ENCODE results near the gene BTNL3. TPM values are rescaled to one million over a fixed set of nuclear protein-coding genes. Genes with fewer than 3 reads are reported as not detected.

Gene BTNL3
- polyA plus RNA-seq, 1 of the 3 experiments (the other 2 are of a cell fraction): not detected

DNA sequence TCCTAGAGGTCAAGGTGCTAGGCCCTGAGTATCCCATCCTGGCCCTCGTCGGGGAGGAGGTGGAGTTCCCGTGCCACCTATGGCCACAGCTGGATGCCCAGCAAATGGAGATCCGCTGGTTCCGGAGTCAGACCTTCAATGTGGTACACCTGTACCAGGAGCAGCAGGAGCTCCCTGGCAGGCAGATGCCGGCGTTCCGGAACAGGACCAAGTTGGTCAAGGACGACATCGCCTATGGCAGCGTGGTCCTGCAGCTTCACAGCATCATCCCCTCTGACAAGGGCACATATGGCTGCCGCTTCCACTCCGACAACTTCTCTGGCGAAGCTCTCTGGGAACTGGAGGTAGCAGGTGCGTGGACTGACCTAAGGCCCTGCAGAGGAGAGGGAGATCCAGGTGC lies 59.3 kb downstream of the BTNL3 start:
- Histone ChIP-seq H3K27ac (ENCODE audit: low read depth in 2 of 2, low read length in 1 of 2) (no peak overlapping the region), H3K79me2 (ENCODE audit: insufficient read depth) (no peaks in the 10 kb centered on the region), H2AFZ (ENCODE audit: low read depth) (no peak overlapping the region), H3K9me2 (no peaks in the 10 kb centered on the region), H3K4me3 (ENCODE audit: low read depth in 2 of 2, low read length in 1 of 2) (no peak overlapping the region), H3K4me1 (ENCODE audit: control insufficient read depth in 1 of 2, insufficient read depth in 2 of 2, low read depth in 1 of 2, low read length in 1 of 2) (no peaks in the 10 kb centered on the region; a peak in 1 of 4 replicates), H3F3A (replicated peaks; ENCODE audit: insufficient read depth) (no peaks in the 10 kb centered on the region), H4K20me1 (ENCODE audit: insufficient read depth) (no peaks in the 10 kb centered on the region), H3K36me3 (replicated peaks in 1 of 2; ENCODE audit: control insufficient read depth in 1 of 2, insufficient read depth in 2 of 2, low read length in 1 of 2) (no peaks in the 10 kb centered on the region), H3K4me2 (no peak overlapping the region), H3K9ac (no peak overlapping the region), H3K27me3 (ENCODE audit: insufficient read depth) (peaks cover 56% of the 10 kb centered on the region), H3K9me3 (no peaks in the 10 kb centered on the region)
- ChIA-PET CTCF (no interaction called here), POLR2A (no interaction called here)
- no peak for TF ChIP-seq GABPA (IDR thresholded peaks at IDR 0.05; ENCODE audit: low read depth)
- TF ChIP-seq, protein P1, sequence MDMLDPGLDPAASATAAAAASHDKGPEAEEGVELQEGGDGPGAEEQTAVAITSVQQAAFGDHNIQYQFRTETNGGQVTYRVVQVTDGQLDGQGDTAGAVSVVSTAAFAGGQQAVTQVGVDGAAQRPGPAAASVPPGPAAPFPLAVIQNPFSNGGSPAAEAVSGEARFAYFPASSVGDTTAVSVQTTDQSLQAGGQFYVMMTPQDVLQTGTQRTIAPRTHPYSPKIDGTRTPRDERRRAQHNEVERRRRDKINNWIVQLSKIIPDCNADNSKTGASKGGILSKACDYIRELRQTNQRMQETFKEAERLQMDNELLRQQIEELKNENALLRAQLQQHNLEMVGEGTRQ (IDR thresholded peaks at IDR 0.05; ENCODE audit: borderline replicate concordance, low read depth, low read length): no peak
- TF ChIP-seq RFX5 (IDR thresholded peaks at IDR 0.05; ENCODE audit: low read length): no peak
- no peak for DNase-seq
- WGBS (ENCODE audit: low lambda C conversion rate): 36% methylated on average over 14 of the region's 15 CpGs

DNA sequence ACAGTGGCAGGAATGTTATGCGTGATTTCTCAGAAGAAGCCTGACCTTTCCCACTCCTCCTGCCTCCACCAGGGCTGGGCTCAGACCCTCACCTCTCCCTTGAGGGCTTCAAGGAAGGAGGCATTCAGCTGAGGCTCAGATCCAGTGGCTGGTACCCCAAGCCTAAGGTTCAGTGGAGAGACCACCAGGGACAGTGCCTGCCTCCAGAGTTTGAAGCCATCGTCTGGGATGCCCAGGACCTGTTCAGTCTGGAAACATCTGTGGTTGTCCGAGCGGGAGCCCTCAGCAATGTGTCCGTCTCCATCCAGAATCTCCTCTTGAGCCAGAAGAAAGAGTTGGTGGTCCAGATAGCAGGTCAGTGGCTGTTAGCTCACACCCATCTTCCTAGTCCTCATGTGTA lies 61.4 kb downstream of the BTNL3 start:
- Histone ChIP-seq H4K20me1 (ENCODE audit: insufficient read depth) (no peaks in the 10 kb centered on the region), H3K27me3 (ENCODE audit: insufficient read depth) (peaks cover 64% of the 10 kb centered on the region), H3K9ac (no peak overlapping the region), H3K9me3 (no peaks in the 10 kb centered on the region), H3F3A (replicated peaks; ENCODE audit: insufficient read depth) (no peaks in the 10 kb centered on the region), H3K4me3 (ENCODE audit: low read depth in 2 of 2, low read length in 1 of 2) (no peak overlapping the region), H3K27ac (ENCODE audit: low read depth in 2 of 2, low read length in 1 of 2) (no peak overlapping the region), H3K9me2 (no peaks in the 10 kb centered on the region), H2AFZ (ENCODE audit: low read depth) (no peak overlapping the region), H3K4me1 (ENCODE audit: control insufficient read depth in 1 of 2, insufficient read depth in 2 of 2, low read depth in 1 of 2, low read length in 1 of 2) (peaks cover 0 to 4% of the 10 kb centered on the region in 2 experiments; a peak in 1 of 4 replicates), H3K4me2 (no peak overlapping the region), H3K79me2 (ENCODE audit: insufficient read depth) (no peaks in the 10 kb centered on the region), H3K36me3 (replicated peaks in 1 of 2; ENCODE audit: control insufficient read depth in 1 of 2, insufficient read depth in 2 of 2, low read length in 1 of 2) (no peaks in the 10 kb centered on the region)
- TF ChIP-seq CHD2 (IDR thresholded peaks at IDR 0.05; ENCODE audit: low read length, partially characterized antibody) (no peak), GABPA (IDR thresholded peaks at IDR 0.05; ENCODE audit: low read depth) (no peak), EZH2phosphoT487 (IDR thresholded peaks at IDR 0.05; ENCODE audit: borderline replicate concordance, low read depth) (no peak), TCF12 (IDR thresholded peaks at IDR 0.05) (no peak), MEF2A (IDR thresholded peaks at IDR 0.05; ENCODE audit: borderline replicate concordance, low read depth) (no peak)
- 8% methylated on average over 3 of the region's 5 CpGs for WGBS (ENCODE audit: low lambda C conversion rate)
- DNase-seq: no peak
- POLR2A ChIA-PET: no interaction called here
- CTCF ChIA-PET: no interaction called here

DNA sequence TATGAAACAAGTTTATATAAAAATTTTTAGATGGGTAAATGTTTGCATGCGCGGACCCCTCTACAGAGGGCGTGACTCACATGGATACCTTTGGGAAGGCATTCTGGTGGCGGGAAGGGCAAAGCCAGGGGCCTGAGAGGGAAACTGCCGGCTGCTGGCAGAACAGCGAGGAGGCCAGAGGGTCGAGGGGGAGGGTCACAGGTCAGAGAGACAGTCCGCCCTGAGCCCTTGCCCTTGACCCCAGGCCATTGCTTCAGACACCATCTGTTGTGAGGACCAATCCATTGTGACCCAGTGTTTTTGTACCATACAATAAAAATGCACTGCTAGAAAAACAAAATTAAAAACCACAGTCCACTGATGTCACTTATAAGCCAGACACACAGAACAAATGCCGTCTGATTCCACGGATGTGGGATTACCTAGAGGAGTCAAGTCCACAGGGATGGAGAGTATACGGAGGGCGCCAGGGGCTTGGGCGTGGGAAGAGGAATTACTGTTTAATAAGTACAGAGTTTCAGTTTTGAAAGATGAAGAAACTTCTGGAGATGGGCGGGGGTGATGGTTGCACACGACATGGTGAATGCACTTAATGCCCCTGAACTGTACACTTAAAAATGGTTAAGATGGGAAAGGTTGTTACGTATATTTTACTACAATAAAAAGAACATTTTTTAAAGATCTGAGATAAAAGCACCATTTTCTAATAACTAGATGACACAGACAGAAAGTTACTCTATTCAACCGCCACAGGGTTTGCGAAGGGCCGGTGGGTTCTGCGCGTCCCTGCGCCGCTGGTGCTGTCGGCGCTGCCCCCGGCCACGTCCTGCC lies 63.4 kb downstream of the BTNL3 start:
- Histone ChIP-seq H3K4me1 (ENCODE audit: control insufficient read depth in 1 of 2, insufficient read depth in 2 of 2, low read depth in 1 of 2, low read length in 1 of 2) (peaks cover 0 to 4% of the 10 kb centered on the region in 2 experiments; a peak in 1 of 4 replicates), H3K9me2 (no peaks in the 10 kb centered on the region), H2AFZ (ENCODE audit: low read depth) (no peak overlapping the region), H3K4me3 (ENCODE audit: low read depth in 2 of 2, low read length in 1 of 2) (no peak overlapping the region), H3K9ac (no peak overlapping the region), H3K27me3 (ENCODE audit: insufficient read depth) (peaks cover 82% of the 10 kb centered on the region), H3K27ac (ENCODE audit: low read depth in 2 of 2, low read length in 1 of 2) (no peak overlapping the region), H3F3A (replicated peaks; ENCODE audit: insufficient read depth) (no peaks in the 10 kb centered on the region), H3K4me2 (peak overlapping the region; percentile 64), H3K9me3 (no peaks in the 10 kb centered on the region), H3K36me3 (replicated peaks in 1 of 2; ENCODE audit: control insufficient read depth in 1 of 2, insufficient read depth in 2 of 2, low read length in 1 of 2) (no peaks in the 10 kb centered on the region), H3K79me2 (ENCODE audit: insufficient read depth) (no peaks in the 10 kb centered on the region), H4K20me1 (ENCODE audit: insufficient read depth) (no peaks in the 10 kb centered on the region)
- POLR2A ChIA-PET: no interaction called here
- WGBS (ENCODE audit: low lambda C conversion rate): 14% methylated on average over 26 of the region's 27 CpGs
- CTCF ChIA-PET: no interaction called here
- 0 out of 2 replicates have a peak, but pooled peaks have one; percentile 50 for TF ChIP-seq EZH2phosphoT487 (IDR thresholded peaks at IDR 0.05; ENCODE audit: borderline replicate concordance, low read depth)
- no peak for TF ChIP-seq TAF1 (IDR thresholded peaks at IDR 0.05; ENCODE audit: borderline replicate concordance, low read depth, low read length)
- no peak for DNase-seq
